NB4 (cell line): Measurements from ENCODE around the gene SUMF1.
A peak's percentile ranks its signal among the peaks of the same experiment; 100 is the strongest.
"Not testable (repeated sequence)": the region's sequence is repeated elsewhere in the genome, so short reads cannot be mapped to it uniquely, and the experiment has no call there.

Experiments used
- DNase-seq: peaks from one replicate; pipeline ENCODE4 v3.0.0; 2010; ENCODE audit warnings: low read depth
- H3K4me3 ChIP-seq: one replicate; pipeline ENCODE4 v1.5.1; 2011; ENCODE audit warnings: mild to moderate bottlenecking, low read depth, low read length, moderate library complexity
- MYC ChIP-seq: IDR thresholded peaks from 2 replicates; pipeline ENCODE4 v1.6.1; 2011; ENCODE audit warnings: low read depth, low read length
- POLR2A ChIP-seq: IDR thresholded peaks from 2 replicates; pipeline ENCODE4 v1.6.1; 2011; ENCODE audit warnings: mild to moderate bottlenecking; ENCODE audit not compliant: insufficient read length; ENCODE audit errors: extremely low read depth
- TF ChIP-seq, protein P1 (sequence below): IDR thresholded peaks from one replicate; pipeline ENCODE4 v1.5.1; 2012; ENCODE audit warnings: low read depth, low read length
- TF ChIP-seq, protein P2 (sequence below): IDR thresholded peaks from 2 replicates; pipeline ENCODE4 v1.6.1; 2011; ENCODE audit warnings: low read depth, low read length

Gene SUMF1

GRCh38 chr3:4467522-4467867, 426 bp upstream of the SUMF1 start:
- no peak for DNase-seq
- peak overlapping the region; percentile 93 for H3K4me3 ChIP-seq
- TF ChIP-seq, protein P1, sequence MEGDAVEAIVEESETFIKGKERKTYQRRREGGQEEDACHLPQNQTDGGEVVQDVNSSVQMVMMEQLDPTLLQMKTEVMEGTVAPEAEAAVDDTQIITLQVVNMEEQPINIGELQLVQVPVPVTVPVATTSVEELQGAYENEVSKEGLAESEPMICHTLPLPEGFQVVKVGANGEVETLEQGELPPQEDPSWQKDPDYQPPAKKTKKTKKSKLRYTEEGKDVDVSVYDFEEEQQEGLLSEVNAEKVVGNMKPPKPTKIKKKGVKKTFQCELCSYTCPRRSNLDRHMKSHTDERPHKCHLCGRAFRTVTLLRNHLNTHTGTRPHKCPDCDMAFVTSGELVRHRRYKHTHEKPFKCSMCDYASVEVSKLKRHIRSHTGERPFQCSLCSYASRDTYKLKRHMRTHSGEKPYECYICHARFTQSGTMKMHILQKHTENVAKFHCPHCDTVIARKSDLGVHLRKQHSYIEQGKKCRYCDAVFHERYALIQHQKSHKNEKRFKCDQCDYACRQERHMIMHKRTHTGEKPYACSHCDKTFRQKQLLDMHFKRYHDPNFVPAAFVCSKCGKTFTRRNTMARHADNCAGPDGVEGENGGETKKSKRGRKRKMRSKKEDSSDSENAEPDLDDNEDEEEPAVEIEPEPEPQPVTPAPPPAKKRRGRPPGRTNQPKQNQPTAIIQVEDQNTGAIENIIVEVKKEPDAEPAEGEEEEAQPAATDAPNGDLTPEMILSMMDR: no peak

DNA sequence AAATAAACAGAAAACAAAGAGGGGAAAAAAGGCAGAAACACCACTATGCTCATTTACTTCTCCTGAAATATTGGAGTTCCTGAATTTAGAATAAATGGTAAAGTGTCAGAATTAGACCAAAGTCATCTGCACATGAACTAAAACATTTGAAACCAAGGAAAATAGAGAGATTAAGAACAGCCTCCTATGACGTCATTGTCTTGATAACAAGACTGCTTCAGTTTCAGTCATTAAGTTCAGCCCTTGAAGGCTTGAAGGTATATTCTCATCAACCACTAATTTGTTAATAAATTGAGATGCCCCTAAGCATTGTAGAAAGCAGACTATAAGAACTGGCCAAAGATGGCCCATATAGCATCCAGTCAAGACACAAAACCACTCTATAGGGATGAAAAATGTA, 2.5 kb downstream of the SUMF1 start:
- TF ChIP-seq, protein P2, sequence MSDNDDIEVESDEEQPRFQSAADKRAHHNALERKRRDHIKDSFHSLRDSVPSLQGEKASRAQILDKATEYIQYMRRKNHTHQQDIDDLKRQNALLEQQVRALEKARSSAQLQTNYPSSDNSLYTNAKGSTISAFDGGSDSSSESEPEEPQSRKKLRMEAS: no peak
- TF ChIP-seq, protein P1: no peak
- TF ChIP-seq MYC: no peak
- TF ChIP-seq POLR2A: no peak
- no peak overlapping the region for H3K4me3 ChIP-seq
- no peak for DNase-seq

- TF ChIP-seq MYC (no peak), POLR2A (no peak)
- TF ChIP-seq, protein P2: no peak
- TF ChIP-seq, protein P1: no peak
- no peak overlapping the region for H3K4me3 ChIP-seq
- no peak for DNase-seq
These were observed 4.6 kb downstream of the SUMF1 start for GRCh38 chr3:4462369-4463040.

DNA sequence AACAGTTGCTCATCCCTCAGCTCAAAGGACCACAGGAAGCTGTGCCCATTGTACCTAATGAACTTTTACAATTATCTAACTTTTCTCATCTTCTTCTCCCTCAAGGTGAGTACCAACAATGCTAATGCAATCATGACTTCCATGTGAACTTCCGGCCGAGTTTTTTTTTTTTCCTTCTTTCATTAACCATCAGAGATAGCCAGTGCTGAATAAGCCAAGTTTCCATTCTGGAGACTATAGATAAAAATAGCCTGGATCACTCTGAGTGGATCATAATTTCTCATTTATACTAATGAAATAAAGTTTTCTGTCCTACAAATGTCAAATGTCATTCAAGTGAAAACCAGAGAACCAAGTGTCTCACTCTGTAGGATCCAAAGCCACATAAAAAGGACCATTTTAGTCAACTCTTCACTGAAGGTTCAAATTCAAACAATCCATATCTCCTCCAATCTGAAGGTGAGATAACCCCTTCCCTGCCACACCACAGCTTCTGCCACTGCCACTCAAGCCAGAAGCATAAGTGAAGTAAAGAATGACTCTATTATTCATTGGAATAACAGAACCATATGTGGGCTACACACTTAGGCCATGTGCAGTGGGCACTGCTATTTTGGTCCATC, 5.5 kb downstream of the SUMF1 start:
- no peak for DNase-seq
- no peak overlapping the region for H3K4me3 ChIP-seq
- no peak for TF ChIP-seq MYC
- TF ChIP-seq, protein P1: no peak
- no peak for TF ChIP-seq POLR2A

DNA sequence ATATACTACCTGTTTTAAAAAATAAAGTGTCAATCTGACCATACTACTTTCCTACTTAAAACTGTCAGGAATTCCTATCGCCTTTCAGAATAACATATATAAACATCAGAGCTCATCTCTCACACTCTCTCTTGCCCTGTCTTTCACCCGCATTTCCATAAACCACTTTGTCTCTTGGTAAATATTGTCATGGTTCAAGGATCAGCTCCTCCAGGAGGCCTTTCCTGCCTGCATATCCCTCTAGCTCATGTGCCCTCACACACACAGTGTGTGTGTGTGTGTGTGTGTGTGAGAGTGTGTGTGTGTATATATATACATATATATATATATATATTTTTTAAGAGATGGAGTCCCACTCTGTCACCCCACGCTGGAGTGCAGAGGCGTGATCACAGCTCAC, 6.7 kb downstream of the SUMF1 start:
- no peak for DNase-seq
- TF ChIP-seq, protein P1: no peak
- no peak for TF ChIP-seq MYC
- no peak for TF ChIP-seq POLR2A
- TF ChIP-seq, protein P2: no peak

GRCh38 chr3:4458961-4459360, 8.1 kb downstream of the SUMF1 start:
- TF ChIP-seq, protein P1: no peak
- TF ChIP-seq POLR2A (no peak), MYC (no peak)
- TF ChIP-seq, protein P2: no peak
- no peak for DNase-seq

More for the DNA sequence above, 6.7 kb downstream of the SUMF1 start:
- H3K4me3 ChIP-seq: no peak overlapping the region

DNA sequence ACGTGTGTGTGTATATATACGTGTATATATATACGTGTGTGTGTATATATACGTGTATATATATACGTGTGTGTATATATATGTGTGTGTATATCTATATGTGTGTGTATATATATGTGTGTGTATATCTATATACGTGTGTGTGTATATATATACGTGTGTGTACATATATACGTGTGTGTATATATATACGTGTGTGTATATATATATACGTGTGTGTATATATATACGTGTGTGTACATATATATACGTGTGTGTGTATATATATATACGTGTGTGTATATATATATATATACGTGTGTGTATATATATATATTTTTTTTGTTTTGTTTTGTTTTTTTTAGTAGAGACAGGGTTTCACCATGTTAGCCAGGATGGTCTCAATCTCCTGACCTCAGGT, 10.3 kb downstream of the SUMF1 start:
- H3K4me3 ChIP-seq, DNase-seq: not testable (repeated sequence)

More at GRCh38 chr3:4458961-4459360, 8.1 kb downstream of the SUMF1 start:
- H3K4me3 ChIP-seq: no peak overlapping the region
